ENCODE measurements around the gene PREB. TPM values are rescaled to one million over a fixed set of nuclear protein-coding genes. Genes with fewer than 3 reads are reported as not detected.
A peak's percentile ranks its signal among the peaks of the same experiment; 100 is the strongest.

The PREB gene
- total and polyA plus RNA-seq, 2 of the 13 experiments (the other 11 are each of a cell fraction or from before 2014, with no cell fraction given) = 112 to 192 TPM

GRCh38 chr2:27177441-27178351 is 43.3 kb upstream of the PREB start (continued):
- TF ChIP-seq THAP9 (CRISPR knock-in tag; IDR thresholded peaks at IDR 0.05; ENCODE audit: borderline replicate concordance) (peak; percentile 45; the same call in 1 of the 2 replicates), SNAI1 (CRISPR knock-in tag; IDR thresholded peaks at IDR 0.05; ENCODE audit: borderline replicate concordance) (no peak), ZNF766 (CRISPR knock-in tag; IDR thresholded peaks at IDR 0.05; ENCODE audit: borderline replicate concordance) (peak; percentile 25; the same call in 1 of the 2 replicates), DRAP1 (CRISPR knock-in tag; IDR thresholded peaks at IDR 0.05) (peak; percentile 58), ZNF501 (CRISPR knock-in tag; IDR thresholded peaks at IDR 0.05) (peak; percentile 79; the same call in 1 of the 2 replicates), ERF (CRISPR knock-in tag; IDR thresholded peaks at IDR 0.05) (peak; percentile 76), ATF4 (CRISPR knock-in tag; IDR thresholded peaks at IDR 0.05) (peak; percentile 28 to 99; a peak in 2 of 4 replicates), PRPF4 (IDR thresholded peaks at IDR 0.05; ENCODE audit: low read depth, low read length, poor library complexity, severe bottlenecking) (no peak), ZNF549 (CRISPR knock-in tag; IDR thresholded peaks at IDR 0.05) (no peak), MAZ (IDR thresholded peaks at IDR 0.05; ENCODE audit: borderline replicate concordance, low read depth, low read length) (no peak), MAZ (CRISPR knock-in tag; IDR thresholded peaks at IDR 0.05; ENCODE audit: low read depth) (peak; percentile 74), GZF1 (CRISPR knock-in tag; IDR thresholded peaks at IDR 0.05) (peak; percentile 30; the same call in 1 of the 2 replicates), ZMYM4 (CRISPR knock-in tag; IDR thresholded peaks at IDR 0.05) (peak; percentile 51; the same call in 1 of the 2 replicates), BHLHE40 (IDR thresholded peaks at IDR 0.05; ENCODE audit: low read length) (peak; percentile 44; the same call in 1 of the 2 replicates), FOXA1 (IDR thresholded peaks at IDR 0.05) (no peak), FOXA1 (CRISPR knock-in tag; IDR thresholded peaks at IDR 0.05) (peak; percentile 74; the same call in 1 of the 2 replicates), SP2 (CRISPR knock-in tag; IDR thresholded peaks at IDR 0.05) (no peak), IRX3 (CRISPR knock-in tag; IDR thresholded peaks at IDR 0.05; ENCODE audit: borderline replicate concordance, low read depth) (no peak), TP53 (CRISPR knock-in tag; conservative IDR thresholded peaks at IDR 0.05) (0 out of 2 replicates have a peak, but pooled peaks have one; percentile 35), ZNF670 (CRISPR knock-in tag; IDR thresholded peaks at IDR 0.05; ENCODE audit: borderline replicate concordance) (no peak), NAIF1 (CRISPR knock-in tag; IDR thresholded peaks at IDR 0.05; ENCODE audit: borderline replicate concordance) (no peak), ZNF570 (CRISPR knock-in tag; IDR thresholded peaks at IDR 0.05; ENCODE audit: borderline replicate concordance) (no peak), FOXK1 (CRISPR knock-in tag; IDR thresholded peaks at IDR 0.05; ENCODE audit: borderline replicate concordance, low read depth) (peak; percentile 69), THAP8 (CRISPR knock-in tag; IDR thresholded peaks at IDR 0.05; ENCODE audit: borderline replicate concordance) (no peak), RBAK (CRISPR knock-in tag; IDR thresholded peaks at IDR 0.05) (no peak)

All from HepG2 (cell line).